GM23338 (cell line): ENCODE measurements around the gene CCDC167.

Experiments used
- EZH2 ChIP-seq: fragments of 200-600 bp; sonication (generic); IDR thresholded peaks from one replicate; pipeline ENCODE4 v1.8.0; 2017; ENCODE audit warnings: antibody characterized with exemption, mild to moderate bottlenecking, low read depth; ENCODE audit not compliant: unreplicated experiment
- EZH2phosphoT487 ChIP-seq: fragments of 200-600 bp; sonication (generic); IDR thresholded peaks from one replicate; pipeline ENCODE4 v1.8.1; 2018; ENCODE audit warnings: antibody characterized with exemption; ENCODE audit not compliant: unreplicated experiment
- JUNB ChIP-seq: IDR thresholded peaks from one replicate; pipeline ENCODE4 v1.6.1; 2016; ENCODE audit warnings: antibody characterized with exemption; ENCODE audit not compliant: unreplicated experiment
- NANOG ChIP-seq: IDR thresholded peaks from 2 replicates; pipeline ENCODE4 v1.6.1; 2016; ENCODE audit warnings: antibody characterized with exemption, borderline replicate concordance
- POLR2AphosphoS5 ChIP-seq: IDR thresholded peaks from 2 replicates; pipeline ENCODE4 v1.6.1; 2016; ENCODE audit warnings: antibody characterized with exemption, low read depth
- STAT1 ChIP-seq: IDR thresholded peaks from one replicate; pipeline ENCODE4 v1.6.1; 2016; ENCODE audit warnings: antibody characterized with exemption; ENCODE audit not compliant: unreplicated experiment
- TF ChIP-seq, protein P1 (sequence below), 2 experiments: fragments of 200-600 bp in 1 of 2; sonication (generic) in 1 of 2; conservative IDR thresholded peaks; 2 replicates each; pipeline versions ENCODE4 v1.5.1 to v1.6.1; 2016 to 2017; ENCODE audit warnings: antibody characterized with exemption in 2 of 2, low read depth in 2 of 2, mild to moderate bottlenecking in 2 of 2, moderate library complexity in 1 of 2
- TF ChIP-seq, protein P2 (sequence below): IDR thresholded peaks from 2 replicates; pipeline ENCODE4 v1.6.1; 2016; ENCODE audit warnings: antibody characterized with exemption
- TF ChIP-seq, protein P3 (sequence below): IDR thresholded peaks from one replicate; pipeline ENCODE4 v1.6.1; 2018; ENCODE audit warnings: antibody characterized with exemption; ENCODE audit not compliant: unreplicated experiment
- TF ChIP-seq, protein P4 (sequence below): fragments of 250-450 bp; sonication (Bioruptor Pico); IDR thresholded peaks from 2 replicates; pipeline ENCODE4 v1.5.0; 2020; ENCODE audit warnings: mild to moderate bottlenecking, moderate library complexity

DNA sequence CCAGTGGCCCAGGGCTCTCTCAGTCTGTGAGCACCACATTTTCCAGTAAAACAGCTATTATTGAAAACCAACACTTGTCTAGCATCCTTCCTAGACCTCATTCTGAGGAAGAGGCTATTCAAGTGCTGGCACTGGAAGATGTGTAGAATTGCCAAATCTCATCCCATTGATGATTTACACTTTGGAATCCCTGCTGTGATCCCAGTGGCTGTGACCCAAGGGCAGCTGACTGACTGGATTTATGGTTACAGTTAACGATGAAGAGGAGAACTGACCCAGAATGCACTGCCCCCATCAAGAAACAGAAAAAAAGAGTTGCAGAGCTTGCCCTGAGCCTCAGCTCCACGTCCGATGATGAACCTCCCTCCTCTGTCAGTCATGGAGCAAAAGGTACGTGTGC, 64.3 kb downstream of the CCDC167 start:
- TF ChIP-seq EZH2phosphoT487 (no peak), POLR2AphosphoS5 (no peak), STAT1 (no peak), EZH2 (no peak), JUNB (no peak), NANOG (no peak)
- TF ChIP-seq, protein P1, sequence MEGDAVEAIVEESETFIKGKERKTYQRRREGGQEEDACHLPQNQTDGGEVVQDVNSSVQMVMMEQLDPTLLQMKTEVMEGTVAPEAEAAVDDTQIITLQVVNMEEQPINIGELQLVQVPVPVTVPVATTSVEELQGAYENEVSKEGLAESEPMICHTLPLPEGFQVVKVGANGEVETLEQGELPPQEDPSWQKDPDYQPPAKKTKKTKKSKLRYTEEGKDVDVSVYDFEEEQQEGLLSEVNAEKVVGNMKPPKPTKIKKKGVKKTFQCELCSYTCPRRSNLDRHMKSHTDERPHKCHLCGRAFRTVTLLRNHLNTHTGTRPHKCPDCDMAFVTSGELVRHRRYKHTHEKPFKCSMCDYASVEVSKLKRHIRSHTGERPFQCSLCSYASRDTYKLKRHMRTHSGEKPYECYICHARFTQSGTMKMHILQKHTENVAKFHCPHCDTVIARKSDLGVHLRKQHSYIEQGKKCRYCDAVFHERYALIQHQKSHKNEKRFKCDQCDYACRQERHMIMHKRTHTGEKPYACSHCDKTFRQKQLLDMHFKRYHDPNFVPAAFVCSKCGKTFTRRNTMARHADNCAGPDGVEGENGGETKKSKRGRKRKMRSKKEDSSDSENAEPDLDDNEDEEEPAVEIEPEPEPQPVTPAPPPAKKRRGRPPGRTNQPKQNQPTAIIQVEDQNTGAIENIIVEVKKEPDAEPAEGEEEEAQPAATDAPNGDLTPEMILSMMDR (conservative IDR thresholded peaks at IDR 0.05; ENCODE audit: low read depth in 2 of 2), result no peak
- TF ChIP-seq, protein P2, sequence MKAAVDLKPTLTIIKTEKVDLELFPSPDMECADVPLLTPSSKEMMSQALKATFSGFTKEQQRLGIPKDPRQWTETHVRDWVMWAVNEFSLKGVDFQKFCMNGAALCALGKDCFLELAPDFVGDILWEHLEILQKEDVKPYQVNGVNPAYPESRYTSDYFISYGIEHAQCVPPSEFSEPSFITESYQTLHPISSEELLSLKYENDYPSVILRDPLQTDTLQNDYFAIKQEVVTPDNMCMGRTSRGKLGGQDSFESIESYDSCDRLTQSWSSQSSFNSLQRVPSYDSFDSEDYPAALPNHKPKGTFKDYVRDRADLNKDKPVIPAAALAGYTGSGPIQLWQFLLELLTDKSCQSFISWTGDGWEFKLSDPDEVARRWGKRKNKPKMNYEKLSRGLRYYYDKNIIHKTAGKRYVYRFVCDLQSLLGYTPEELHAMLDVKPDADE, result no peak
- TF ChIP-seq, protein P3, sequence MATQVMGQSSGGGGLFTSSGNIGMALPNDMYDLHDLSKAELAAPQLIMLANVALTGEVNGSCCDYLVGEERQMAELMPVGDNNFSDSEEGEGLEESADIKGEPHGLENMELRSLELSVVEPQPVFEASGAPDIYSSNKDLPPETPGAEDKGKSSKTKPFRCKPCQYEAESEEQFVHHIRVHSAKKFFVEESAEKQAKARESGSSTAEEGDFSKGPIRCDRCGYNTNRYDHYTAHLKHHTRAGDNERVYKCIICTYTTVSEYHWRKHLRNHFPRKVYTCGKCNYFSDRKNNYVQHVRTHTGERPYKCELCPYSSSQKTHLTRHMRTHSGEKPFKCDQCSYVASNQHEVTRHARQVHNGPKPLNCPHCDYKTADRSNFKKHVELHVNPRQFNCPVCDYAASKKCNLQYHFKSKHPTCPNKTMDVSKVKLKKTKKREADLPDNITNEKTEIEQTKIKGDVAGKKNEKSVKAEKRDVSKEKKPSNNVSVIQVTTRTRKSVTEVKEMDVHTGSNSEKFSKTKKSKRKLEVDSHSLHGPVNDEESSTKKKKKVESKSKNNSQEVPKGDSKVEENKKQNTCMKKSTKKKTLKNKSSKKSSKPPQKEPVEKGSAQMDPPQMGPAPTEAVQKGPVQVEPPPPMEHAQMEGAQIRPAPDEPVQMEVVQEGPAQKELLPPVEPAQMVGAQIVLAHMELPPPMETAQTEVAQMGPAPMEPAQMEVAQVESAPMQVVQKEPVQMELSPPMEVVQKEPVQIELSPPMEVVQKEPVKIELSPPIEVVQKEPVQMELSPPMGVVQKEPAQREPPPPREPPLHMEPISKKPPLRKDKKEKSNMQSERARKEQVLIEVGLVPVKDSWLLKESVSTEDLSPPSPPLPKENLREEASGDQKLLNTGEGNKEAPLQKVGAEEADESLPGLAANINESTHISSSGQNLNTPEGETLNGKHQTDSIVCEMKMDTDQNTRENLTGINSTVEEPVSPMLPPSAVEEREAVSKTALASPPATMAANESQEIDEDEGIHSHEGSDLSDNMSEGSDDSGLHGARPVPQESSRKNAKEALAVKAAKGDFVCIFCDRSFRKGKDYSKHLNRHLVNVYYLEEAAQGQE, result no peak
- TF ChIP-seq, protein P4, sequence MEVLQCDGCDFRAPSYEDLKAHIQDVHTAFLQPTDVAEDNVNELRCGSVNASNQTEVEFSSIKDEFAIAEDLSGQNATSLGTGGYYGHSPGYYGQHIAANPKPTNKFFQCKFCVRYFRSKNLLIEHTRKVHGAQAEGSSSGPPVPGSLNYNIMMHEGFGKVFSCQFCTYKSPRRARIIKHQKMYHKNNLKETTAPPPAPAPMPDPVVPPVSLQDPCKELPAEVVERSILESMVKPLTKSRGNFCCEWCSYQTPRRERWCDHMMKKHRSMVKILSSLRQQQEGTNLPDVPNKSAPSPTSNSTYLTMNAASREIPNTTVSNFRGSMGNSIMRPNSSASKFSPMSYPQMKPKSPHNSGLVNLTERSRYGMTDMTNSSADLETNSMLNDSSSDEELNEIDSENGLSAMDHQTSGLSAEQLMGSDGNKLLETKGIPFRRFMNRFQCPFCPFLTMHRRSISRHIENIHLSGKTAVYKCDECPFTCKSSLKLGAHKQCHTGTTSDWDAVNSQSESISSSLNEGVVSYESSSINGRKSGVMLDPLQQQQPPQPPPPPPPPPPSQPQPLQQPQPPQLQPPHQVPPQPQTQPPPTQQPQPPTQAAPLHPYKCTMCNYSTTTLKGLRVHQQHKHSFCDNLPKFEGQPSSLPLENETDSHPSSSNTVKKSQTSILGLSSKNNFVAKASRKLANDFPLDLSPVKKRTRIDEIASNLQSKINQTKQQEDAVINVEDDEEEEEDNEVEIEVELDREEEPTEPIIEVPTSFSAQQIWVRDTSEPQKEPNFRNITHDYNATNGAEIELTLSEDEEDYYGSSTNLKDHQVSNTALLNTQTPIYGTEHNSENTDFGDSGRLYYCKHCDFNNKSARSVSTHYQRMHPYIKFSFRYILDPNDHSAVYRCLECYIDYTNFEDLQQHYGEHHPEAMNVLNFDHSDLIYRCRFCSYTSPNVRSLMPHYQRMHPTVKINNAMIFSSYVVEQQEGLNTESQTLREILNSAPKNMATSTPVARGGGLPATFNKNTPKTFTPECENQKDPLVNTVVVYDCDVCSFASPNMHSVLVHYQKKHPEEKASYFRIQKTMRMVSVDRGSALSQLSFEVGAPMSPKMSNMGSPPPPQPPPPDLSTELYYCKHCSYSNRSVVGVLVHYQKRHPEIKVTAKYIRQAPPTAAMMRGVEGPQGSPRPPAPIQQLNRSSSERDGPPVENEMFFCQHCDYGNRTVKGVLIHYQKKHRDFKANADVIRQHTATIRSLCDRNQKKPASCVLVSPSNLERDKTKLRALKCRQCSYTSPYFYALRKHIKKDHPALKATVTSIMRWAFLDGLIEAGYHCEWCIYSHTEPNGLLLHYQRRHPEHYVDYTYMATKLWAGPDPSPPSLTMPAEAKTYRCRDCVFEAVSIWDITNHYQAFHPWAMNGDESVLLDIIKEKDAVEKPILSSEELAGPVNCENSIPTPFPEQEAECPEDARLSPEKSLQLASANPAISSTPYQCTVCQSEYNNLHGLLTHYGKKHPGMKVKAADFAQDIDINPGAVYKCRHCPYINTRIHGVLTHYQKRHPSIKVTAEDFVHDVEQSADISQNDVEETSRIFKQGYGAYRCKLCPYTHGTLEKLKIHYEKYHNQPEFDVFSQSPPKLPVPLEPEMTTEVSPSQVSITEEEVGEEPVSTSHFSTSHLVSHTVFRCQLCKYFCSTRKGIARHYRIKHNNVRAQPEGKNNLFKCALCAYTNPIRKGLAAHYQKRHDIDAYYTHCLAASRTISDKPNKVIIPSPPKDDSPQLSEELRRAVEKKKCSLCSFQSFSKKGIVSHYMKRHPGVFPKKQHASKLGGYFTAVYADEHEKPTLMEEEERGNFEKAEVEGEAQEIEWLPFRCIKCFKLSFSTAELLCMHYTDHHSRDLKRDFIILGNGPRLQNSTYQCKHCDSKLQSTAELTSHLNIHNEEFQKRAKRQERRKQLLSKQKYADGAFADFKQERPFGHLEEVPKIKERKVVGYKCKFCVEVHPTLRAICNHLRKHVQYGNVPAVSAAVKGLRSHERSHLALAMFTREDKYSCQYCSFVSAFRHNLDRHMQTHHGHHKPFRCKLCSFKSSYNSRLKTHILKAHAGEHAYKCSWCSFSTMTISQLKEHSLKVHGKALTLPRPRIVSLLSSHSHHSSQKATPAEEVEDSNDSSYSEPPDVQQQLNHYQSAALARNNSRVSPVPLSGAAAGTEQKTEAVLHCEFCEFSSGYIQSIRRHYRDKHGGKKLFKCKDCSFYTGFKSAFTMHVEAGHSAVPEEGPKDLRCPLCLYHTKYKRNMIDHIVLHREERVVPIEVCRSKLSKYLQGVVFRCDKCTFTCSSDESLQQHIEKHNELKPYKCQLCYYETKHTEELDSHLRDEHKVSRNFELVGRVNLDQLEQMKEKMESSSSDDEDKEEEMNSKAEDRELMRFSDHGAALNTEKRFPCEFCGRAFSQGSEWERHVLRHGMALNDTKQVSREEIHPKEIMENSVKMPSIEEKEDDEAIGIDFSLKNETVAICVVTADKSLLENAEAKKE (CRISPR knock-in tag), result no peak
